GM18873 (cell line): Measurements from ENCODE around the gene TPCN1.

ENCODE experiments used
- ATAC-seq: cut with Tn5 transposase; IDR thresholded peaks from one replicate; pipeline ENCODE4 v1.9.1; 2021; ENCODE audit warnings: mild to moderate bottlenecking, moderate library complexity, moderate number of reproducible peaks; ENCODE audit not compliant: unreplicated experiment, low FRiP score

TPCN1 gene

DNA sequence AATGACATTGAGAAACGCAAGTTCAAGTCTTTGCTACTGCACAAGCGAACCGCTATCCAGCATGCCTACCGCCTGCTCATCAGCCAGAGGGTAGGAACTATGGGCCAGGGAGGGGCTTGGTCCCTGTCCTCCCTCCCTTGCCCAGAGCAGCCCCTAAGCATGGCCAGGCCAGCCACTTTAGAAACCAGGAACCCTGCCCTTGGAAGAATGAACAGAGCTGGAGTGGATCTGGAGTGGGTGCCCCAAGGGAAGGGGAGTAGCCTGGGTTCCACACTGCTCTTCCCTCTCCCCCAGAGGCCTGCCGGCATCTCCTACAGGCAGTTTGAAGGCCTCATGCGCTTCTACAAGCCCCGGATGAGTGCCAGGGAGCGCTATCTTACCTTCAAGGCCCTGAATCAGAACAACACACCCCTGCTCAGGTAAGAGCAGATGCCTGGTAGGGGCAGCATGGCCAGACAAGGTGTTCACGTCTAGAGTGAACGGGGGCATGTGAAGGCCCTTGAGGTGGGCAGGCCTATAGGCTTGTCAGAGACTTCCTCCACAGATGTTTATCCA is 55.8 kb downstream of the TPCN1 start:
- no peak for ATAC-seq

GRCh38 chr12:113277511-113277910 is 56.2 kb downstream of the TPCN1 start:
- no peak for ATAC-seq

- ATAC-seq, result no peak
Observed at GRCh38 chr12:113278141-113278540, 56.9 kb downstream of the TPCN1 start.

- ATAC-seq, result no peak
Observed at GRCh38 chr12:113278633-113279032, 57.4 kb downstream of the TPCN1 start.

- ATAC-seq, result no peak
Observed at GRCh38 chr12:113284751-113285150, 63.5 kb downstream of the TPCN1 start.

GRCh38 chr12:113285679-113286610 is 64.7 kb downstream of the TPCN1 start:
- no peak for ATAC-seq

- ATAC-seq, result no peak
Observed at GRCh38 chr12:113286712-113287111, 65.4 kb downstream of the TPCN1 start.

DNA sequence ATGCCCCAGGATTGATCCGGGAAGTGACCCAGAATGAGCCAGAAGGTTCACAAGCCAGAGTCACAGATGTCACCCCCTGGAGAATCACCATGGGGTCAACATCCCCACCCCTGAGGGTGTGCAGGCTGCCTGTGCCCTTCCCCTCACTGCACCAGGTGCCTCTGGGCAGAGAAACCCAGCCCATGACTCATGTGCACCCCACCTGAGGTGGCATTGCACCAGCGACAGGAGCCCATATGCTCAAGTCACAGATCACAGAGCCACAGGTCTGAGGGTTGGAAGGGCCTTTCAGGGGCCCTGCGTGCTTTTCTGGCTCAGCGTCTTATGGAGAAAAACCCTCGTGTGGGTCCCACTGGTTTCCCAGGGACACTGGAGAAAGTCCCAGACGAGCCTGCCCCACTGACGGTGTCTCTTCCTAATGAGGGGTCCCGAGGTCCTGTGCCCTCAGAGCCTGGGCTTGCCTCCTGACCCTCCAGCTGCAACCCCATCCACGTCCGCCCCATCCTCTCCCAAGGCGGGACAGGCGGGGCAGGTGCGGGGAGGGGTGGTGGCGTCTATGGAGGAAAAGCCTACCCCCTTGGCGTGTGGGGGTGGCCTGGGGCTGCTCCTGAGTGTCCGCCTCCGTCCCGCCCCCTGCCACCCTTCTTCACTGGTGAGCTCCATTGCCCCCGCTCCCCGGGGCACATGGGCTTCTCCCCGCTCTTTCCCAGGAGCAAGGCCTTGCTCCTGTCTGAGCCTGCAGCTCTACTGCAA is 66.1 kb downstream of the TPCN1 start:
- ATAC-seq, result no peak

- ATAC-seq, result no peak
Observed at GRCh38 chr12:113287899-113288282, 66.6 kb downstream of the TPCN1 start.

GRCh38 chr12:113289361-113289760 is 68.1 kb downstream of the TPCN1 start:
- ATAC-seq, result no peak

- no peak for ATAC-seq
Observed at GRCh38 chr12:113290506-113290905, 69.2 kb downstream of the TPCN1 start.

- no peak for ATAC-seq
Observed at GRCh38 chr12:113291586-113291985, 70.3 kb downstream of the TPCN1 start.

DNA sequence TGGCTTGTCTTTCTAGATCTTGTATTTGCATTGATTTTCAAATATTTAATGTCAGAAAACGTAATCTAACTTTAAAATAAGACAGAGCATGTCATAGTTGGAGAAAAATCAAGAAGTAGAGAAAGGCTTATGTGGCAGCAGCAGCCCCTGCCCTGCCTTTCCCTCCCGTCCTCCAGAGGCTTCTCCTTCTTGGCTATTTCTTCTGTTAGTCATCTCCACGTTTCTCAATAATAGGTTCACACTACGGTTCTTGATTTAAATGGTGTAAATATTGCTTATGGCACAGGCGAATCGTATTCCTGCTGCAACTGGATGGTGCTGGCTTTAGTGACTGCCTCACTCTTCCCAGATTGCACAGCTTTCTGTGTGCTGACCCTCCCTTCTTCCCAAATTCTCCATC is 70.8 kb downstream of the TPCN1 start:
- no peak for ATAC-seq

GRCh38 chr12:113292547-113292946 is 71.3 kb downstream of the TPCN1 start:
- ATAC-seq, result no peak

DNA sequence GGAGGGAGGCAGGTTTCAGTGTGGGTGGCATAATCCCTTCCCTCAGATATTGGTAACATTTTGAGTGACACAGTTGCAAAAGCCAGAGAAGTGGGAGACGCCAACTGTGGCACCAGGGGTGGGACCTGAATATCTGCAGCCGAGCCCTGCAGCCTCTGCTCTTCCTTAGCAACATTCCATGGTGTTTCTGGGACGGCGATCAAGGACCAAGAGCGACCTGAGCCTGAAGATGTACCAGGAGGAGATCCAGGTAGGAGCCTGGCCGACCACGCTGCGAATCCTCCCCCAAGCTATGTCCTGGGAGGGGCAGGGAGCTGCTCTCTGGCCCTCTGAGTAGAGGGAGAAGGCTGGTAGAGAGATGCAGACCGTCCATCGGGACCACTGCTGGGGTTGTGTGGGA is 71.8 kb downstream of the TPCN1 start:
- ATAC-seq, result no peak

DNA sequence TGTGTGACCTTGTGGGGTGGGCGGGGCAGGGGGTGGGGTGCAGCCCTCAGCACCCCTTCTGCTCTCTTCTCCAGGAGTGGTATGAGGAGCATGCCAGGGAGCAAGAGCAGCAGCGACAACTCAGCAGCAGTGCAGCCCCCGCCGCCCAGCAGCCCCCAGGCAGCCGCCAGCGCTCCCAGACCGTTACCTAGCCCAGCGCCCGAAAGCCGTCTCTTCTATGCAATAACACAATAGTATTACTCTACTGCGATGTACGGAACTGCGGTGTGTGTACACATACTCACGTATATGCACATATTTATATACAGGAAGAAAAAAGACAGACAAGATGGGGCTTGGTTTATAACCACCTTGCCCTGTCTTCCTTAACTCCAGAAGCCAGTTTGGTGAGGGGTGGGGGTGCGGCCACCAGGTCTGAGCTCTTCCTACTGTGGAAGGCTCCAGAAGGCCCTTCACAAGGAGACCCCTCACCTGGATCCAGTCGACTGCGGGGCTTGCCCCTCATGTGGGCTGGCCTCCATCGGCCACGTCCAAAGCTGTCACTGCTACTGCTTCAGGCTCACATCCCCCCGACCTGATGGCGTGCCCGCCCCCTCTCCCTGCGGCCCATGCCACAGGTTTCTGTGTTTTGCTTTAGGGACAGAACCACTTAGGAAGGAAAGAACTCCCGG is 74.8 kb downstream of the TPCN1 start:
- no peak for ATAC-seq

DNA sequence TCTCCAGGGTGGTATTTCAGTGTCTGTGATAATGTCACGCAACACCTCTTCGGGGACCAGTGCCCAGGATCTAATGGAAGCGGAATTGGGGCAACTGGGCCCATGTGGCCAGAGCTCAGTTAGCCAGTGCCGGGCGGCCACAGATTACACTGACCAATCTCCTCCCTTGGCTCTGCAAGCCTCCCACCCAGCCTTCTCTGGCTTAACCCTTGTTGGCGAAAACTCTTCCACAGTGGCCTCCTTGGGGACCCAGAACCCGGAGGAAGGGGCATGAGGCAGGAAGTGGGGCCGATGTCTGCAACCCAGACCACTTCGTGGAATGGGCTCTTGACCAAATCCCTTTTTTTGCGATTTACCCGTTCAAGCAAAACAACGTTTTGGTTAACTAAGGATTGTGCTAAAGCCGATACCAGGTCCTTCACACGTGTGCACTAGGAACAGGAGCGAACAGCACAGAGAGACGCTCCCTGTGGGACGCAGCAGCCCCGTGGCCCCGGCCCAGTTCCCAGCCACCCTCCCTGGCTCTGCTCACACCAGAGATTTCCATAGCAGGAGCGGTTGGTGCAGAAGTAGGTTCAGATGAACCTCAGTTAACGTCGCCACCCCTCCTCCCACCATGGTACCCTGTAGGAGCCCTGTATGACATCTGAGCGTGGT is 75.4 kb downstream of the TPCN1 start:
- ATAC-seq, result no peak

GRCh38 chr12:113297214-113297587 is 75.9 kb downstream of the TPCN1 start:
- no peak for ATAC-seq

GRCh38 chr12:113297621-113298471 is 76.6 kb downstream of the TPCN1 start:
- no peak for ATAC-seq

GRCh38 chr12:113298472-113298817 is 77.2 kb downstream of the TPCN1 start:
- ATAC-seq, result no peak
